ENCODE results near the gene GTF2IRD2.
"Not testable (repeated sequence)": the region's sequence is repeated elsewhere in the genome, so short reads cannot be mapped to it uniquely, and the experiment has no call there.

GTF2IRD2 gene

DNA sequence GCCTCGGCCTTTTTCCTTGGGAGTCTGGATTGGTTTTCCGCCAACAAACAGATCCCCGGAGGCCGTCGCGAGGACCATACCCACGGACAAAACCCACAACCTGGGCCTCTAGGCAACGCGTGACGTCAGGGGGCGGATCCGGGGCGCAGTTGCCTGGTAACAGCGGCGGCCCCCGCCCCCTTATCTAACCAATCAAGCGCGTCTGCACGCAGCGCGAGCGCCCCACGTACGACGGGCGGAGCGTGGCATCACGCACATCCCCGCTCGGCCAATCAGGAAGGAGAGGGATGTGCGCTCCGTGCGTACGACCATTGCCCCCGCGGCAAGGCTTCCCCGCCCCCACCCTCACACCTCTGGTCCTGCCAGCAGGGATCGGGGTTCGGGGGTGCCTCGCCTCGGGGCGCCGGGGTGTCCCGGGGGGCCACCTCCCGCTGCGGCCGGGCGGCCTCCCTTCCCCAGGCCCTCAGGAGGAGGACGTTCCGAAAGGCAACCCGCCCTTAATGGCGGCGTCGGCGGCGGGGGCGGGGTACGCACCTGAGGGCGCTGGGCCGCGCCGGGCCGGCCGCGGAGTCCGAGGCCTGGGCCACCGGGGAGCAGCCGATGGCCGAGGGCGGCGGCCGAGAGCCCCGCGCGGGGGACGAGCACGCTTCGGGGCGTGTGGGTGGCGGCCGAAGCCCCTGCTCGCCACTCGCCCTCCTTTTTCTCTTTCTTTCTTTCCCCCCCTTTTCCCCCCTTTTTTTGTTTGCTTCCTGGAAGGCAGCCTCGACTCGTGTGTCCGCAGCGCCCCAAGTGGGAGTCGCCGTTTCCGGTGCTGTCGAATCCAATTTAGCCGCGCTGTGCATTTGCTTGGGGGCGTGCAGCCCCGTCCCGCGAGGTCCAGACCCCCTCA, at the start of gene GTF2IRD2:
GTF2IRD2 (minus strand) TSS at position 773 of the 889 bp plus-strand sequence. CDS start 15,227 bp downstream, outside the sequence.
- not testable (repeated sequence) for DNase-seq (ENCODE audit: low spot score)

DNA sequence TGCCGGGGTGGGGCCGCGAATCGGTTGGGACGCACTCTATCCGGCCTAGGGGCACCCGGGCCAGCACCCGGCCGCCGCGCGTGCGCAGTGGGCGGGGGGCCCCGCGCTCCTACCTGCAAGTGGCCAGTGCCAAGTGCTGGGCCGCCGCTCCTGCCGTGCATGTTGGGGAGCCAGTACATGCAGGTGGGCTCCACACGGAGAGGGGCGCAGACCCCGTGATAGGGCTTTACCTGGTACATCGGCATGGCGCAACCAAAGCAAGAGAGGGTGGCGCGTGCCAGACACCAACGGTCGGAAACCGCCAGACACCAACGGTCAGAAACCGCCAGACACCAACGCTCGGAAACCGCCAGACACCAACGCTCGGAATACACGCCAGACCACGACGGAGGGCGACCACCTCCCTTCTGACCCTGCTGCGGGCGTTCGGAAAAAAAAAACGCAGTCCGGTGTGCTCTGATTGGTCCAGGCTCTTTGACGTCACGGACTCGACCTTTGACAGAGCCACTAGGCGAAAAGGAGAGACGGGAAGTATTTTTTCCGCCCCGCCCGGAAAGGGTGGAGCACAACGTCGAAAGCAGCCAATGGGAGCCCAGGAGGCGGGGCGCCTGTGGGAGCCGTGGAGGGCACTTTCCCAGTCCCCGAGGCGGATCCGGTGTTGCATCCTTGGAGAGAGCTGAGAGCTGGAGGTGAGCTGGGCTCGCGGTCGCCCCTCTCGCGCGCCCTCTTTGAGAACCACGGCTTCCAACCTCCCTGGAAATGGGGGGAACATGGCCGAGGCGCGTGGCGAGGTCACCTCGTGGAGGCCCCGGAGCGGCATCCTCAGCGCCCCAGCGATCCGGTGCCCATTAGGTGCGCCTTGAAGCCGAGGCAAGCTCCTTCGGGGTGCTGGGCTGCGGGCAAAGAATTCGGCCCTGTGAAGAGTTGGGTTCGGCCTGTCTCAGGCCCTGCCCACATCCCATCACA, 39.0 kb upstream of the GTF2IRD2 start:
- DNase-seq (ENCODE audit: low spot score): not testable (repeated sequence)

DNA sequence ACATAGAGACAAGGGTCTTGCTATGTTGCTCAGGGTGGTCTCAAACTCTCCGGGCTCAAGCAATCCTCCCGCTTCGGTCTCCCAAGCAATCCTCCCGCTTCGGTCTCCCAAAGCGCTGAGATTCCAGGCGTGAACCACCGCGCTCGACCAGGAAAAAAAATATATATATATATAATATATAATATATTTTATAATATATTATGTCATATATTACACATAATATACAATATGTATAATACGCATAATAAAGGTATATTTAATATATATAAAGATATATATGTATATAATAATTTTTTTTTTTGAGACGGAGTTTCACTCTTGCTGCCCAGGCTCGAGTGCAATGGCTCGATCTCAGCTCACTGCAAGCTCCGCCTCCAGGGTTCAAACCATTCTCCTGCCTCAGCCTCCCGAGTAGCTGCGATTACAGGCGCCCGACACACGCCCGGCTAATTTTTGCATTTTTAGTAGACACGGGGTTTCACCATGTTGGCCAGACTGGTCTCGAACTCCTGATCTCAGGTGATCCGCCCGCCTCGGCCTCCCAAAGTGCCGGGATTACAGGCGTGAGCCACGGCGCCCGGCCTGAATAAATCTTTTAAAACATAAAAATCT, 38.2 kb upstream of the GTF2IRD2 start:
- DNase-seq (ENCODE audit: low spot score): not testable (repeated sequence)

DNA sequence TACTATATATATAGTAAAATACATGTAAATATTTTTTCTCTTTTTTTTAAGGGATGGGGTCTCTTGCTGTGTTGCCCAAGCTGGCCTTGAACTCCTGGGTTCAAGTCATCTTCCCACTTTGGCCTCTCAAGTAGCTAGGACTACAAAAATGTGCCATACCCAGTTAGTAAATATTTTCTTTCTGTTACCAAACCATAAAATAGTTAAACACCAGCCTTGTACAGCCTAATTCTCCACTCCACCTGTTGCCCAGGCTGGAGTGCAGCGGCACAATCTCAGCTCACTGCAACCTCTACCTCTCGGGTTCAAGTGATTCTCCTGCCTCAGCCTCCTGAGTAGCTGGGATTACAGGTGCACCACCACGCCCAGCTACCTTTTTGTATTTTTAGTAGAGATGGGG, 33.9 kb upstream of the GTF2IRD2 start:
- DNase-seq (ENCODE audit: low spot score): not testable (repeated sequence)

DNA sequence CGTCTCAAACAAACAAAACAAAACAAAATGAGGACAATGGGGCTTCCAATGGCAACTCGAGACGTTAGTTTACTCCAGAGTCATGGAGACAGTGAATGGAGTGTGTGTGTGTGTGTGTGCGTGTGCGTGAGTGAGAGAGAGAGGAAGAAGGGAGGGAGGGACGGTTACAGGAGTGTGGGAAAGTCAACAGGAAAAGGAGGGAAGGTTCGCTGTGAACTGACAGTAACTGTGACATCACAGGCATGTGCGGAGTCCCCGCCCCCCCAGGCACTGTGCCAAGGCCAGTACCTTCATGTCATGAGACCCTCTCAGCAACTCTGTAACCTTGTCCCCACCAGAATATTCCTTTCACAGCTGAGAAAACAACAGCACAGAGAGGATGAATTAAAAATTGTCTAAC, 30.7 kb upstream of the GTF2IRD2 start:
- not testable (repeated sequence) for DNase-seq (ENCODE audit: low spot score)

- not testable (repeated sequence) for DNase-seq (ENCODE audit: low spot score)
These were observed 23.5 kb upstream of the GTF2IRD2 start for GRCh38 chr7:74874748-74875512.

DNA sequence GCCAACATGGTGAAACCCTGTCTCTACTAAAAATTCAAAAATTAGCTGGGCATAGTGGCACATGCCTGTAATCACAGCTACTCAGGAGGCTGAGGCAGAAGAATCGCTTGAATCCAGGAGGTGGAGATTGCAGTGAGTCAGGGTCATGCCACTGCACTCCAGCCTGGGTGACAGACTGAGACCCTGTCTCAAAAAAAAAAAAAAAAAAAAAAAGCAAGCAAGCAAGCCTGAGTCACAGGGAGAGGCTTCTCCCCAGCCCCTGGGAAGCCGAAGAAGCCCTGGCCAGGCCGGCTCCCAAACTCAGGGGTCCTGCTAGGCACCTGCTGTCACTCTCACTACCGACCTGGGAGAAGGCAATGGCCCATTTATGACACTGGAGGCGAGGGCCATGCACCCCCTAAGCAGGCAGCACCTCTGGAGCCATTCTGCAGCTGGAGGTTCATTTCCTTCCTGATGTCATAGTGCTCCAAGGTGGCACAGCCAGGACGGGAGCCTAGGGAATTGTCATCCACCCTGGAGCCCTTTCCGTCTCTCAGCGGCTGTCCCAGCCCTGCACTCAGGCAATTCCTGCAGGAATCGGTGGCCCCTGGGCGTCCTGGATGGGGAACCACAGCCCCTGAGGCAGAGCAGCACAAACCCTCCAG, 22.8 kb upstream of the GTF2IRD2 start:
- DNase-seq (ENCODE audit: low spot score): not testable (repeated sequence)

- not testable (repeated sequence) for DNase-seq (ENCODE audit: low spot score)
These were observed 21.1 kb upstream of the GTF2IRD2 start for GRCh38 chr7:74872542-74872941.

DNA sequence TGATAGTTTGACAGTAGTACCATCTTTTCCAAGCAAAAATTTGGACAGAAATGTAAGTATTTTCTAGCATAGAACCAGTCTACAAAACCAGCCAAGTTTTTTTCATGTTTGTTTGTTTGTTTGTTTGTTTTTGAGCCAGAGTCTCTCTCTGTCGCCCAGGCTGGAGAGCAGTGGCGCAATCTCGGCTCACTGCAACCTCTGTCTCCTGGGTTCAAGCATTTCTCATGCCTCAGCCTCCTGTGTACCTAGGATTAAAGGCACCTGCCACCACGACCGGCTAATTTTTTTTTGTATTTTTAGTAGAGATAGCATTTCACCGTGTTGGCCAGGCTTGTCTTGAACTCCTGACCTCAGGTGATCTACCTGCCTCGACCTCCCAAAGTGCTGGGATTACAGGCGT, 14.4 kb upstream of the GTF2IRD2 start:
- DNase-seq (ENCODE audit: low spot score): not testable (repeated sequence)

DNA sequence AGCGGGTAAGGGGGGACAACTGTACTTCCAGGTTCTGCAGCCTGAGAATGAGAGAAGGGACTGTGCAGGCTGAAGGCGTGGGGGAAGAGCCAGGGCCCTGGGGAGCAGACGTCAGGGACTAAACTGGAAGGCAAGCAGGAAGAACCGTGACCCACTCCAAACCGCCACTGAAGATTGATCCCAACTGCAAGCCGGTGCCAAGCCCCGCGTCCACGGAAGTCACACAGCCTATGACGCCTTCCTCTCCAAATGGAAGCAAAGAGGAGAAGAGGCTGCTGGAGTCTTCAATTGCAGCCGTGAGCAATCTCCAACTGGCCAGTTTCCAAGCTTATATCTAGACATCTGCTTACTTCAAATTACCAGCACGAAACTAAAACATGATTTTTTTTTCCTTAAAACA, 1.6 kb downstream of the GTF2IRD2 start:
- not testable (repeated sequence) for DNase-seq (ENCODE audit: low spot score)

DNA sequence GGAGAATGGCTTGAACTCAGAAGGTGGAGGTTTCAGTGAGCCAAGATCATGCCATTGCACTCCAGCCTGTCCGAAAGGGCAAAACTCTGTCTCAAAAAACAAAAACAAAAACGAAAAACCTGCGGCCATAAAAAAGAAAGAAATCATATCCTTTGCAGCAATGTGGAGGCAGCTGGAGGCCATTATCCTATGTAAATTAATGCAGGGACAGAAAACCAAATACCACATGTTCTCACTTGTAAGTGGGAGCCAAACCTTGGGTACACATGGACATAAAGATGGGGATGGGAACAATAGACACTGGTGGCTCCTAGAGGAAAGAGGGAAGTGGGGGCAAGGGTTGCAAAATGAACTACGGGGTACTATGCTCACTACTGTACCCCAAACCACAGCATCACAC, 21.0 kb downstream of the GTF2IRD2 start:
- not testable (repeated sequence) for DNase-seq (ENCODE audit: low spot score)

DNA sequence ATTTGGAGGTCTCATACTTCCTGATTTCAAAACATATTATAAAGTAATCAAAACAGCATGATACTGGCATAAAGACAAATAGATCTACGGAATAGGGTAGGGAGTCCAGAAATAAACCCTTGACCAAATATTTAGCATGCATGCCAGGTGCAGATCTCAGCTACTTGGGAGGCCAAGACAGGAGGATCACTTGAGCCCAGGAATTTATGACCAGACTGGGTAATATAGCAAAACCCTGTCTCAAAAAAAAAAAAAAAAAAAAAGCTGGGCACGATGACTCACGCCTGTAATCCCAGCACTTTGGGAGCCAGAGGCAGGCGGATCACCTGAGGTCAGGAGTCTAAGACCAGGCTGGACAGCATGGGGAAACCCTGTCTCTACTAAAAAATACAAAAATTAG, 21.4 kb downstream of the GTF2IRD2 start:
- DNase-seq (ENCODE audit: low spot score): not testable (repeated sequence)

DNA sequence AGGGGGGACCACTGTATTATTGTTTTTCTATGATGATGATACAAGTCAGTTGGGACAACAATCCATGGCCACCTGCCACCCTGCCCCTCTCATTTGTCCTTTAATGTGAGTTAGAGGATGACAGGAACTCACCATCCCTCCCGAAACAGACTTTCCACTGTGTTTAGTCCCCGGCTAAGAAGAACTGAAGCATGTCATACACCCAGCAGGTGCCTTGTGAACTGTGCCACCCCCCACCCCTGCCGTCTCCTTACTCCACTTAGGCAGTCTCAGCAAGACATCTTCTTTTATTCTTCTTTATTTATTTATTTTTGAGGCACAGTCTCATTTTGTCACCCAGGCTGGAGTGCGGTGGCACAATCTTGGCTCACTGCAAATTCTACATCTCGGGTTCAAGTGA, 30.1 kb downstream of the GTF2IRD2 start:
- DNase-seq (ENCODE audit: low spot score): not testable (repeated sequence)

GRCh38 chr7:74820146-74820805, 31.1 kb downstream of the GTF2IRD2 start:
- DNase-seq (ENCODE audit: low spot score): not testable (repeated sequence)

GRCh38 chr7:74815882-74816281, 35.5 kb downstream of the GTF2IRD2 start:
- not testable (repeated sequence) for DNase-seq (ENCODE audit: low spot score)

DNA sequence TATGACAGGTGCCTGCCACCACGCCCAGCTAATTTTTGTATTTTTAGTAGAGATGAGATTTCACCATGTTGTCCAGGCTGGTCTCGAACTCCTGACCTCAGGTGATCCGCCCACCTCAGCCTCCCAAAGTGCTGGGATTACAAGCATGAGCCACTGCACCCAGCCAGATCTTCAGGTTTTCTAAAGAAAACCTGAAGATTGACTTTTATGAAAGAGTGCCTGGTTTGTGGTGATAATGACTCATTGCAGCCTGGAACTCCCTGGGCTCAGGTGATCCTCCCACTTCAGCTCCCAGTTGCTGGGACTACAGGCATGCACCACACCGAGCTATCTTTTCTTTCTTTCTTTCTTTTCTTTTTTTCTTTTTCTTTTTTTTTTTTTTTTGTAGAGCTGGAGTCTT, 52.8 kb downstream of the GTF2IRD2 start:
- DNase-seq (ENCODE audit: low spot score): not testable (repeated sequence)

- not testable (repeated sequence) for DNase-seq (ENCODE audit: low spot score)
These were observed 53.4 kb downstream of the GTF2IRD2 start for GRCh38 chr7:74797848-74798622.

DNA sequence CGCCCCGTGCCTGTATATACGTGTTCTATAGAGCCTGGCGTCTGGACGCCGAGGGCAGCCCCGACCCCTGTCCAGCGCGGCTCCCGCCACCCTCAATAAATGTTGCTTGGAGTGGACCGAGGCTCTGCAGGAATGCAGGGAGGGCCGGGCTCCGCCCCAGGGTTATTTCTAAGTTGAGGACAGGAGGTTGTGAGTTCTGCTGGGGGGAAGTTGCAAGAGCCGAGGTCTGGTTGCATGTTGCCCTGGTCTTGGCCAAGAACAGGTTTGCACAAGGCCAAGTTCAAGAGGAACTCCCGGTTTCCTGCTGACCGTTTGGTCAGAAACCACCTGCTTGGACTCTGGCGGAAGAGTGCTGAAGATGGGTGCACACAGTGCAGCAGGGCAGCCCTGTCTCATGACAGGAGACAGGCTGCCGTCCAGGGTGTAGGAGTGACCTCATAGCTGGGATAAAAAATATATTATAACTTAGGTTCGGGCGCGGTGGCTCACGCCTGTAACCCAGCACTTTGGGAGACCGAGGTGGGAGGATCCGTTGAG, 62.1 kb downstream of the GTF2IRD2 start:
- DNase-seq (ENCODE audit: low spot score): not testable (repeated sequence)
